HG02943 (cell line): Measurements from ENCODE around the gene ZNF75A.

Experiments used
- ATAC-seq: cut with Tn5 transposase; IDR thresholded peaks from one replicate; pipeline ENCODE4 v1.9.1; 2021; ENCODE audit warnings: mild to moderate bottlenecking, low read depth, moderate library complexity; ENCODE audit not compliant: unreplicated experiment

The ZNF75A gene

GRCh38 chr16:3283543-3284447, 21.5 kb upstream of the ZNF75A start:
- ATAC-seq, result no peak

- ATAC-seq, result no peak
Measured at GRCh38 chr16:3285131-3285530, 20.2 kb upstream of the ZNF75A start.

- no peak for ATAC-seq
Measured at GRCh38 chr16:3289998-3290673, 15.2 kb upstream of the ZNF75A start.

GRCh38 chr16:3292604-3293003, 12.7 kb upstream of the ZNF75A start:
- no peak for ATAC-seq

GRCh38 chr16:3295209-3295608, 10.1 kb upstream of the ZNF75A start:
- no peak for ATAC-seq

GRCh38 chr16:3295783-3296182, 9.5 kb upstream of the ZNF75A start:
- no peak for ATAC-seq

- ATAC-seq, result no peak
Measured at GRCh38 chr16:3304370-3304769, 927 bp upstream of the ZNF75A start.

GRCh38 chr16:3306078-3306477, 781 bp downstream of the ZNF75A start:
- no peak for ATAC-seq

- no peak for ATAC-seq
Measured at GRCh38 chr16:3311496-3311895, 6.2 kb downstream of the ZNF75A start.

GRCh38 chr16:3317315-3317999, 12.2 kb downstream of the ZNF75A start:
- ATAC-seq, result no peak

- ATAC-seq, result no peak
Measured at GRCh38 chr16:3321816-3322215, 16.5 kb downstream of the ZNF75A start.

GRCh38 chr16:3327514-3327913, 22.2 kb downstream of the ZNF75A start:
- no peak for ATAC-seq

GRCh38 chr16:3328104-3328503, 22.8 kb downstream of the ZNF75A start:
- no peak for ATAC-seq

GRCh38 chr16:3328643-3329042, 23.3 kb downstream of the ZNF75A start:
- no peak for ATAC-seq

GRCh38 chr16:3346041-3346440, 40.7 kb downstream of the ZNF75A start:
- ATAC-seq, result no peak

- no peak for ATAC-seq
Measured at GRCh38 chr16:3347586-3347985, 42.3 kb downstream of the ZNF75A start.

- no peak for ATAC-seq
Measured at GRCh38 chr16:3348547-3349167, 43.4 kb downstream of the ZNF75A start.

- no peak for ATAC-seq
Measured at GRCh38 chr16:3349175-3349574, 43.9 kb downstream of the ZNF75A start.

GRCh38 chr16:3355589-3355988, 50.3 kb downstream of the ZNF75A start, which contains the start of gene OR2C1:
Gene OR2C1 (plus strand): TSS chr16:3355889. CDS start chr16:3355941, 52 bp downstream.
- ATAC-seq, result no peak

GRCh38 chr16:3356118-3356517, 50.8 kb downstream of the ZNF75A start:
- ATAC-seq, result no peak

- ATAC-seq, result no peak
Measured at GRCh38 chr16:3358871-3359270, 53.6 kb downstream of the ZNF75A start.
